Caki2 (cell line): ENCODE data around the gene ZBP1. TPM values are rescaled to one million over a fixed set of nuclear protein-coding genes. Genes with fewer than 3 reads are reported as not detected.

ENCODE experiments used
- DNase-seq: peaks from one replicate; pipeline ENCODE4 v3.0.0-alpha.2; 2015; ENCODE audit warnings: low read depth
- in situ Hi-C: cut with HindIII; loops from 2 replicates; pipeline ENCODE4 v1.10.0; 2016; ENCODE audit warnings: low sequenced_read_pairs, low pct_unique_long_range_greater_than_20kb, mixed read lengths
- total RNA-seq: library from RNA; depleted of rRNA; stranded (reverse); fragments of >200 nt; shearing (Covaris generic); gene quantifications from 2 replicates; pipeline ENCODE4 v1.2.3, GENCODE V29; 2014; ENCODE audit warnings: low replicate concordance

The ZBP1 gene
- total RNA-seq, 1 experiment from 2014 or later: not detected

GRCh38 chr20:57570920-57571319, 49.3 kb downstream of the ZBP1 start:
- DNase-seq: no peak

DNA sequence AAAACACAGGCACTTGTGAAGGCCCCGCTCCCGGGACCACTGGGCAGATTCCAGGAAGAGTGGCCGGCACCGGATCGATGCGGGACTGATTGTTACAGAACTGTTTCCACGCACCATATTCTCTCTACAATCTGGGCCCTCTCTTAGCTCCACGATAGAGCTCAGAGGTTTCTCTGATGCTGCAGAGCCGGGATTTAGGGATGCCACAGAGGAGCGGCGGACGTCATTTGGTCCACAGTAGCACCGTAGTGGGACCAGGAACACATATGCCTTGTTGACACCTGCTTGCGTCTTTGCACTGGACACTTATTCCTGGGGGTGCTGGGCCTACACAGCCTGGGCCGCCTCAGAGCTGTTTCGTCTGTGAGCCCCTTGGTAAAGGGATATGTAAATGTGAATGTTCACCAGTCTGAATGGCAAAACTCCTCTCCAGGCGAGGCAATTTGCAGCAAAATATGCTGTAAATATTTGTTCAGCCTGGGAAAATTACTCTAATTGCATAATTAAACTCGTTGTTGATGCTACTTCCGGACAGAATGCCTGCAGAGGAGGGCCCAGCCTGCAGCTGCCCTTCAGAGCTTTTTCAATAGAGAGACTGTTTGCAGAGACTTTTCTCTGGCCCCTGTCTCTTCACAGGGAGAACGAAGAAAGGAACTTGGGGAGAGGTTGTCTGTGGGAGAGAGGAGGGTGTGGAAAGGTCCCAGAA, 49.9 kb downstream of the ZBP1 start:
- in situ Hi-C loops: no loop called here

More at GRCh38 chr20:57570920-57571319, 49.3 kb downstream of the ZBP1 start:
- in situ Hi-C loops: no loop called here

GRCh38 chr20:57568960-57569359, 51.3 kb downstream of the ZBP1 start:
- no peak for DNase-seq
- in situ Hi-C loops: no loop called here

More for the DNA sequence above, 49.9 kb downstream of the ZBP1 start:
- DNase-seq: no peak

GRCh38 chr20:57568088-57568896, 51.9 kb downstream of the ZBP1 start:
- in situ Hi-C loops: no loop called here
- no peak for DNase-seq

DNA sequence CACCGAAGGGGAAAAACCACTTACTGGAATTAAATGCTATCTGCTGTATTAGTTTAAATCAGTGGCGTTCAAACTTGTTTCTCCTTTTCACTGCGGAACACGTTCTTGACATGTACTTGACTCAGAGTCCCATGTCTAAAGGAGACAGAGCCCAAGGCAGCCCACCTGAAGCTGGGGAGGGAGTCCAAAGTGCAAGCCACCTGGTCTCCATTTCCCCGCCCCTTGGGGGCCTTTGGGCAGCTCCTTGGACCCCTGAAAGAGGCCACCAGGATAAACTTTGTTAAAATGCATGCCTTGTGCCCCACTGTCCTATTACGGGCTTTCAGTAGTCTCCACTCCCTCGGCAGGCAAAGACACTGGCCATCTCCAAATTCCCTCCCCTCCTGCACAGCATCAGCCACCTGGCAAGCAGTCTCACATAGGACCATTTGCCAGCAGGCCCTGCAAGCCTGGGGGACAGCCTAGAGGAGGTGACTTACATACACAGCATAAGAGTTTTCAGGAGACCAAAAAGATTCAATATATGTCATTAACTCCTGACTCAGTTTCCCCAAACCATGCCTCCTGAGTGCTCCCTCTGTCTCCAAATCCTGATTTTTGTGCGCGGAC, 52.7 kb downstream of the ZBP1 start:
- no peak for DNase-seq
- in situ Hi-C loops: no loop called here

DNA sequence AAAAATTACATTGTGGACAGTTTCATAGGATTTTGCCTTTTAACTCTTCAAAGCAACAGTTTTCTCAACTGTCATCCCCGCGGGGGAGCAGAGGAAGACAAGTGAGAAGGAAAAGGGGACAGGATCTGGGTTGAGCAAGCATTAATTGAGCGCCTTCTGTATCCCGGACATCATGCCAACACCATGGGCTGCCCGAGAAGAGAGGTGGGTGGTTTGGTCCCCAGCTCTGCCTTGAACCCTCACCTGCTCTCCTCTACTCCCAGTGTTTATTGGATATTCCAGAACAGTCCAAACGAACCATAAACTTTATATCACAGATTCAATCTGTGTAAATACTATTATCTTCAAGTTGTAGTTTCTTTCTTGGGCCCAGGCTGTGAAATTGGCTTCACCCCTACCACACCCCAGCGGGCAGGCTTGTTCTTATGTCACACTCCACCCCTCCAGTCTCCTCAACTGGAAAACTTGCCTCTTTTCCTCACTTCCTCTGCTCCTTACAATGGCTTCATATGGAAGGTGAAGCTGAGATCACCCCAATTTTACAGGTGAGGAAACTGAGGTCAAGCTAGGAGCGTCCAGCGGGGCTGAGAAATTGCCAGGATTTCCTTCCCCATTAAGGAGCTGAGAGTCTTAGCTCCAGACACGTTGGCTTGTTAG, 53.3 kb downstream of the ZBP1 start:
- no peak for DNase-seq
- in situ Hi-C loops: no loop called here

DNA sequence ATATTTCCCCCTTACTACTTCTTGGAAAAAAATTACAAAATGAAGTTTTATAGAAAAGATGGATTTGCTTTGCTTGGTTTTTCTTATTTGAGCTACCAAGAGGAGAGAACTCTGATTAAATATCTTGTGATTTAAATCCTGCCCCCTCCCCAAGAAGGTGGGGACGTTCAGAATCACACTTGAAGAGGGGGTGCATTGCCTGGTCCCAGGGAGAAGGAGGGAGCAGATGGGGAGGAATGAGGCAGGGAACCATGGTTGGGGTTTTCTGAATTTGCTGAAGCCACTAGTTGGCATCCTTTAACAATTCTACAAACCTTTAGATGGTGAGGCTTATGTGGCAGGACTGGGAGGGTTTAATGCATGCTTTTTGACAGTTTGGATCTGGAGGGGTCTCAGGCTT, 53.8 kb downstream of the ZBP1 start:
- in situ Hi-C loops: no loop called here
- DNase-seq: no peak

DNA sequence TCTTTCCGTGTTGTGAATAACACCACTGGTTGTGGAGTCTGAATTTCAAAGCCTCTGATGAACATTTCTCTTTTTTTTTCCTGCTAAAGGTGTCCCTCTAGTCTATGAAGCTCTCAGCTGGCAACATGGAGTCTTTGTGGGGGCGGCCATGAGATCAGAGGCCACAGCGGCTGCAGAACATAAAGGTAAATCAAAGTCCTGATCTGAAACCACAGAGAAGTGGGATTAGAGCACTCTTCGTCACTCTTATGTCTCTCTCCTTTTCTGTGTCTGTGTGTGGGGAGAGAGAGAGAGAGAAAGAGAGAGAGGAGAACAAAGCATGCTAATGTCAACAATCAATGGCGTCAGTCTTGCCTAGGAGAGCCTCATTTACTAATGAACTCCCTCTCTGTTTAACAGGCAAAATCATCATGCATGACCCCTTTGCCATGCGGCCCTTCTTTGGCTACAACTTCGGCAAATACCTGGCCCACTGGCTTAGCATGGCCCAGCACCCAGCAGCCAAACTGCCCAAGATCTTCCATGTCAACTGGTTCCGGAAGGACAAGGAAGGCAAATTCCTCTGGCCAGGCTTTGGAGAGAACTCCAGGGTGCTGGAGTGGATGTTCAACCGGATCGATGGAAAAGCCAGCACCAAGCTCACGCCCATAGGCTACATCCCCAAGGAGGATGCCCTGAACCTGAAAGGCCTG, 55.1 kb downstream of the ZBP1 start:
- in situ Hi-C loops: no loop called here
- no peak for DNase-seq

GRCh38 chr20:57564180-57564802, 55.9 kb downstream of the ZBP1 start:
- in situ Hi-C loops: no loop called here

DNA sequence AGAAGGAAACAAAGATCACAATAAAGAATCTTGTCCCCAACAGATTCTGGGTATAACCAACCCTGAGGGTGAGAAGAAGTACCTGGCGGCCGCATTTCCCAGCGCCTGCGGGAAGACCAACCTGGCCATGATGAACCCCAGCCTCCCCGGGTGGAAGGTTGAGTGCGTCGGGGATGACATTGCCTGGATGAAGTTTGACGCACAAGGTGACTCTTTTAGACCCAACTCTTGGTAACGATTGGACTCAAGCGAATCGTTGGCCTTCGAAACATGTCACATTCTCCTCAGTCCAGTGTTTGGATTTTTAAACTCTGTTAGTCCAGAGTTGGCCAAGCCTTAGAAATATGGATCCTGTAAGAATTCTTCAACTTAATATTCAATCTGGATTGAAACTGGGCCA, 56.7 kb downstream of the ZBP1 start:
- in situ Hi-C loops: no loop called here
- no peak for DNase-seq

More at GRCh38 chr20:57564180-57564802, 55.9 kb downstream of the ZBP1 start:
- no peak for DNase-seq

DNA sequence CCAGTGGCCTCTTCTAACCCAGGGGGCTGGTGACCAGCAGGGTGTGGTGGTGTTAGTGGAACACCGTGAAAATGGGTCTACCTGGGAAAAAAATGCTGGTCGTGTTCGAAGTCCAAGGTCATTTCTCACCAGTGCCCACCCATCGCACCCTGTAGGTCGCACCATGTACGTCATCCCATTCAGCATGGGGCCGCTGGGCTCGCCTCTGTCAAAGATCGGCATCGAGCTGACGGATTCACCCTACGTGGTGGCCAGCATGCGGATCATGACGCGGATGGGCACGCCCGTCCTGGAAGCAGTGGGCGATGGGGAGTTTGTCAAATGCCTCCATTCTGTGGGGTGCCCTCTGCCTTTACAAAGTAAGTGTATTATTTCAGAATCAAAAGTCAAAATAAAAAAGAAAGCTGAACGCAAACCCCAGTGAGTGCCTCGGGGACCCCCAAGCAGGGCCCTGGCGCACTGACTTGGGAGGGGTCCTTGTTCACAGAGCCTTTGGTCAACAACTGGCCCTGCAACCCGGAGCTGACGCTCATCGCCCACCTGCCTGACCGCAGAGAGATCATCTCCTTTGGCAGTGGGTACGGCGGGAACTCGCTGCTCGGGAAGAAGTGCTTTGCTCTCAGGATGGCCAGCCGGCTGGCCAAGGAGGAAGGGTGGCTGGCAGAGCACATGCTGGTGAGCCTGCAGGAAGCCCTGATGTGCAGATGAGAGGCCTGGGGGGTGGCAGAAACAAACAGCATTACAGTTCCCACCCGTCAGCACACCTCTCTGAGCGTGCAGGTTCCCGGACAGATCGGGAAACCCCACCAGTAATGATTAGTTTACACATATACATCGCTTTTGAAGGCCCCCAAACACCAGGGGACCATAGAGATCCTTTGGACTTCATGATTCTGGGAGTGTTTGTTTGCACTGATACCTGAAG, 57.4 kb downstream of the ZBP1 start:
- DNase-seq: no peak
- in situ Hi-C loops: no loop called here

DNA sequence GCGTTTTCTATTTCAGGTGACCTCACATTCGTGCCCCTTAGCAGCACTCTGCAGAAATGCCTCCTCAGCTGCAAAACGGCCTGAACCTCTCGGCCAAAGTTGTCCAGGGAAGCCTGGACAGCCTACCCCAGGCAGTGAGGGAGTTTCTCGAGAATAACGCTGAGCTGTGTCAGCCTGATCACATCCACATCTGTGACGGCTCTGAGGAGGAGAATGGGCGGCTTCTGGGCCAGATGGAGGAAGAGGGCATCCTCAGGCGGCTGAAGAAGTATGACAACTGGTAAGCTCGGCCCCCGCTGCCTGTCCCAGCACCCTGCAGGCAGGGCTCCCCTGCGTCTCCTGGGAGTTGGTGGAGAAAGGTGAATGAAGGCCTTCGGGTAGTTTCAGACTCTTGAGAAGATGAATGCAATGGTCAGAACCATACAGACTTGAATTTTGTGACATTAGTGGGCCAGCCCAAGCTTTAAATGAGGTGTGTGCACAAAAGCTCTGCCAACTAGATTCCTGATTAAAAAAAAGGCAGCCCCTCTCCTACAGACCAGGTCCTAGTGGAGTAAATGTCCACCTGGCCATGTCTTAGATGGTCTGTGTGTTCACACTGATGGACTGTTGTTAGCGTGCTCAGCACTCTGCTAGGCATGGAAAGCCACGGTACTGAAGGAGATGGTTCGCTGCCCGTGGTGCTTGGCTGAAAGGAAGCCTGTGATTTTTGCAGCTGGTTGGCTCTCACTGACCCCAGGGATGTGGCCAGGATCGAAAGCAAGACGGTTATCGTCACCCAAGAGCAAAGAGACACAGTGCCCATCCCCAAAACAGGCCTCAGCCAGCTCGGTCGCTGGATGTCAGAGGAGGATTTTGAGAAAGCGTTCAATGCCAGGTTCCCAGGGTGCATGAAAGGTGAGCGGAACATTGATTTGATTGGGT, 58.6 kb downstream of the ZBP1 start:
- no peak for DNase-seq
- in situ Hi-C loops: no loop called here

- DNase-seq: peak; percentile 96
- in situ Hi-C loops: no loop called here
These were observed 59.5 kb downstream of the ZBP1 start, which contains the start of gene PCK1 for GRCh38 chr20:57560554-57561355. Gene PCK1 (plus strand): TSS chr20:57561110. CDS start chr20:57561412, 302 bp downstream.

DNA sequence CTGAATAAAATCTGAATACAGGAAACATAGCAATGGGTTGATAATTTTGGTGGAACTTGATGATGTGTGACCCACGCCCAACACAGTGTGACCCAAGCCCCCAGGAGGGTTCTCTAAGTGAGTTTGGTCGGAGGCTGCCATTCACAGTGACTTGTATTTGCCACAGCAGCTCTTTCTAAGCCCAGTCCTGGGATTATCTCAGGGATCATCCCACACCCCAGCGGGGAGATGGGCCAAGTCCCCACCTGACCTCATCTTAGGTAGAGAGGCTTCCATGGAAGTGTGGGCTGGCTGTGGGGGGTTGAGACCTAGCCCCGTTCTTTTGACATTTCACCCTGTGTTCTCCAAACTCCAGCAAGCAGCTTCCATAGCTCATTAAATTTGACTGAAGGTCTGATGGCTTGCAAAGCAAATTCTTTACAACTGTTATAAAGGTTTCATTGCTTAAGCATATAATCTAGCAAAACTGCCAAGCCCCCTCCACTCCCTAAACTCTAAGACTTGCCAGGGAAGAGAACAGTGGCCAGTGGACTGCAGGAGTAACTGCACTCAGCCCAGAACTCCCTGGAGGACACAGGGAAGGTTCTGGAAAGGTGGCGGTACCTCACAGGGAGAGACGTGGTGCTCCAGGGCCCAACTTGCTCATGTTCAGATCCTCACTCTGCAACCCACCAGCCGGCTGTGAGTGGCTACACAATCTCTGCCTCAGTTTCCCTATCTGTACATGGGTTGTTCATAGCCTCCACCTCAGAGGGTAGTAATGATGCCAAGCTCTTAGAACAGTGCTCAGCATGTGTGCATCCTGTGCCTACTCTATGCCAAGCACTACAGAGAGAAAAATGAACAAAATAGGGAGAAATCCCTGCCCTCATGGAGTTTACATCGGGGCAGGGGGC, 60.3 kb downstream of the ZBP1 start:
- in situ Hi-C loops: no loop called here
- DNase-seq: no peak
